Measurements from ENCODE around the gene KRT82.

The KRT82 gene

DNA sequence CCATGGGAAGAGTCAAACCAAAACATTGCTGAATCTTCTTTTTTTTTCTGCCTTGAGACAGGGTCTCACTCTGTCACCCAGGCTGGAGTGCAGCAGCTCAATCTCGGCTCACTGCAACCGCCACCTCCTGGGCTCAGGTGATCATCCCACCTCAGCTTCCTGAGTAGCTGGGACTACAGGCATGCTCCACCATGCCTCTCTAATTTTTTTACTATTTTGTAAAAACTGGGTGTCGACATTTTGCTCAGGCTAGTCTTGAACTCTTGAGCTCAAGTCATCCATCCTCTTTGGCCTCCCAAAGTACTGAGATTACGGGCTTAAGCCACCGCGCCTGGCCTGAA is 29.5 kb upstream of the KRT82 start:
- no peak for DNase-seq (ENCODE audit: low spot score)

GRCh38 chr12:52434760-52435530 is 28.8 kb upstream of the KRT82 start:
- no peak for DNase-seq (ENCODE audit: low spot score)

DNA sequence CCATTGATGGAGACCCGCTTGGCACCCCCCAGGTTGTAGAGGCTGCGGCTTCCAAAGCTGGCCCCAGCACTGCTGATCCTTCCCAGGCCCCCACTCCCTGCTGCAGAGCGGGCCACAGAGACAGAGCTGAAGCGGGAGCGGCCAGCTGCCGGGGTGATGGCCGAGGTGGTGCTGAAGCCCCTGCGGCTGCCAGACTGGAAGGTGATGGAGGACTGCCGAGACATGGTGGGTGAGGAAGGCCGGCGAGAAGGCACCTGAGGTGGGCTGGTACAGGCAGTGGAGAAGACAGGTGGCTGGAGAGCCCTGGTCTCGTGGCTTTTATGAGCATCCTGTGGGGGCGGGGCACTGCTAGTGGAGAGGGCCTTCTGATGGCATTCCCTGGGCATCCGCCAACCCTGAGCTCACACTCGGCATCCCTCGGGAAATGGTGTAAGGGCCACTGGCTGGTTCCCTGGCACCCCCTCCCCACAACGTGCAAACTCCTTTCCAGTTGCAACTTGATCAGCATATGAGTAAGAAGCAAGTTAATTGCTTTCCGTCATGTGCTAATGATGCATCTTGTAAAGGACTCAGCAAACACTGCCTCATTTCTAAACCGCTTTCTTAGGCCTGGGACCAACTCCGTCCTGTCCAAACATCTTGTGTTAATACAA is 28.1 kb upstream of the KRT82 start, which contains the start of gene KRT75:
Gene KRT75 (minus strand): TSS at position 291 of the 653 bp plus-strand sequence. CDS start 67 bp downstream, at position 224.
- no peak for DNase-seq (ENCODE audit: low spot score)

GRCh38 chr12:52433501-52434080 is 27.5 kb upstream of the KRT82 start:
- DNase-seq (ENCODE audit: low spot score), result no peak

- DNase-seq (ENCODE audit: low spot score), result no peak
Measured at GRCh38 chr12:52432559-52433207, 26.5 kb upstream of the KRT82 start.

DNA sequence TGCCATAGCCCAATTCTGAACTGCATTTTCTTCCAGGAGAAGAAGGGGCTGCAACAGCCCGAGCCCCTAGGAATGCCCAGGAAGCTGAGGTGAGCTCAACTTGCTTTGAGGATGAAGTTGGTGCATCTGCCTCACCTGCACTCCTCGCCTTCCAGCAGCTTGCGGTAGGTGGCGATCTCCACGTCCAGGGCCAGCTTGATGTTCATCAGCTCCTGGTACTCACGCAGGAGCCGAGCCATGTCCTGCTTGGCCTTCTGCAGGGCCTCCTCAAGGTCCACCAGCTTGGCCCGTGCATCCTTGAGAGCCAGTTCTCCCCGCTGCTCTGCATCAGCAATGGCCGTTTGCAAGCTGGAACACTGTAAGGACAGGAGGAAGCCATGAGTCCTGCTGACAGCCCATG is 22.0 kb upstream of the KRT82 start:
- no peak for DNase-seq (ENCODE audit: low spot score)

DNA sequence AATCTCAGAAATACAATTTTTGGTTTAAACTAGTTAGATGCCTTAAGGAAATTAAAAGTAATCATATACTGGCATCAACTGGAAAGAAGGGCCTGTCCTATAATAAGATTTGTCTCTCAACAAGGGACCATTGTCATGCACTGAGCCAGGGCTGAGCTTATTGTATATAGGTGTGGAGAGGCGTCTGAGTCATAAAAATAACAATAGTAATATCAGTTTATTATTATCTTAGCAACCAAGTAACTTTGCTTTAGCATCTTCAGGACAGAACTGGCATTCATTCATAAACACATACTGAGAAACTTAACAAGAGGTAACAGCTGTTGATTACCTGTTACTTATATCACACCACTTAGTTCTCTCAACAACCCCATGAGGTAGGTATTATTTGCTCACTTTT is 20.9 kb upstream of the KRT82 start:
- no peak for DNase-seq (ENCODE audit: low spot score)

GRCh38 chr12:52426034-52426433 is 19.9 kb upstream of the KRT82 start:
- DNase-seq (ENCODE audit: low spot score), result no peak

GRCh38 chr12:52425466-52425865 is 19.3 kb upstream of the KRT82 start:
- no peak for DNase-seq (ENCODE audit: low spot score)

DNA sequence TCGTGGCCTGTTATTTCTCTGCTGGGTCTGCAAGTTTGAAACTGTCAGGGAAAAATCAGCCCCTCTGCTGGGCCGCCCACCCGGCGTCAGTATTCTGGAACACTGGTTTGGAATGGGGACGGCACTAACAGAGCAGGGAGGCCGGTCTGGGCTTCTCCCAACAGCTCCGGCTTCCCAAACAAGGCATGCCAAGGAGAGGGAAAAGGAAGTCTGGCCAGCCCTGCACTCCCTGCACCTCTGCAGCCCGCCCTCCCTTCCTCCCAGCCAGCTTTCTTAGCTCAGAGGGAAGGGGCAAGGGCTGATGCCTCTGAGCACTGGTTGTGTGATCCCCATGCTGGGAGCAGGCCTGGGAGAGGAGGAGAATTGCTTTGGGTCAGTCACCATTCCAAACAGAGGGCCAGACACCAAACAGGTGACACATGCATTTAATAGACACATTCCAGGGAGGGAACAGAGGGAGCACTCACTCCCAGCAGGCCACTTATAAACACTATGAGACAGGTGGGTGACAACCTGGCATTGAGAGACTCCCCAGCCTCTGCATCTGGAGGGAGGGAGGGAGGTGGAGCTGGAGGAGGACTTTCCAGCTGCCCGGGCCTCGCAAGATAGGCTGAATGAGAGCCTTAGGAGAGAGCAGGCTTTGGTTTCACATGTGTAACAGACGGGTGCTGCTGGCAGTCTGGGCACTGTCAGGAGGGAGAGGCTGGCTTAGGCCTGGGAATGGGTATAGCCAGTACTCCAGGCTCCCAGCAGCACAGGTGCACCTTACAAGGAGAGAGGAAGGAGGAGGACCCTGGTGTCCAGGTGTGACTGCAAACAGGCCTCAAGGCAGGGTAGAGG is 17.7 kb upstream of the KRT82 start:
- no peak for DNase-seq (ENCODE audit: low spot score)

- DNase-seq (ENCODE audit: low spot score), result no peak
Measured at GRCh38 chr12:52423035-52423434, 16.9 kb upstream of the KRT82 start.

GRCh38 chr12:52419656-52420055 is 13.5 kb upstream of the KRT82 start:
- DNase-seq (ENCODE audit: low spot score), result no peak

GRCh38 chr12:52418576-52419110 is 12.5 kb upstream of the KRT82 start:
- DNase-seq (ENCODE audit: low spot score), result no peak

DNA sequence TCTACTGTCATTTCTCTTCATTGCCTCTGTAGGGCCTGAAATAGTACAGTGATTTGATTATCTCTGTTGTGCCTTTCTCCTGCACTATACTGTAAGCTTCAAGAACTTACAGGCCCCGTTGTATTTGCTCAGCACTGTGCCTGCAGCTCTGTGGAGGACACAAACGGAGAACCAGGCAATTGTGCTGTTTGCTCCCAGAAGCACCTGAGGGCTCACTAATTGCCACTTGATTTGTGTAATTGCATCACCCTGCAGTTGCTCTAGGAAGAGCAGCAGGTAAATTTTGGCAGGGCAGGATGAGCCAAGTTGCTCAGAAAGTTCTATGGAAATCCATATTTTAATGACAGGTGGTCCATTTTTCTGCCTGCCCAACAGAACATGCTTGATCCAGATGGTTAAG is 11.6 kb upstream of the KRT82 start:
- no peak for DNase-seq (ENCODE audit: low spot score)

DNA sequence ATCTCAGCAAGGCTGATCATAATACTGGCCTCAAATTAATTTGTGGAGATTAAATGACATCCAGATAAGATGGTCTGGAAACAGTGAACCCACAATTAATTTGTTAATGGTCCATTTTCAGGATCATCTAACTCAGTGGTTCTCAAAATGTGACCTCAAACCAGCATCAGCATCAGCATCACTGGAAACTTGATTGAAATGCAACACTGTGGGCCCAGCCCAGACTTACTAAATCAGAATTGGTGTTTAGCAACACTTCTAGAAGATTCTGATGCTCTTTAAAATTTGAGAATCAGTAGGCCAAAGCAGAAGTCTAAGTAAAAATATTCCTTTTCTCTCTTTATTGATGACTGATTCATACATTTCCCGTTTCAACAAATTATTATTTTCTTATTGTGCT is 10.7 kb upstream of the KRT82 start:
- no peak for DNase-seq (ENCODE audit: low spot score)

- no peak for DNase-seq (ENCODE audit: low spot score)
Measured at GRCh38 chr12:52415870-52416750, 10.0 kb upstream of the KRT82 start.

GRCh38 chr12:52414936-52415335 is 8.8 kb upstream of the KRT82 start:
- no peak for DNase-seq (ENCODE audit: low spot score)

DNA sequence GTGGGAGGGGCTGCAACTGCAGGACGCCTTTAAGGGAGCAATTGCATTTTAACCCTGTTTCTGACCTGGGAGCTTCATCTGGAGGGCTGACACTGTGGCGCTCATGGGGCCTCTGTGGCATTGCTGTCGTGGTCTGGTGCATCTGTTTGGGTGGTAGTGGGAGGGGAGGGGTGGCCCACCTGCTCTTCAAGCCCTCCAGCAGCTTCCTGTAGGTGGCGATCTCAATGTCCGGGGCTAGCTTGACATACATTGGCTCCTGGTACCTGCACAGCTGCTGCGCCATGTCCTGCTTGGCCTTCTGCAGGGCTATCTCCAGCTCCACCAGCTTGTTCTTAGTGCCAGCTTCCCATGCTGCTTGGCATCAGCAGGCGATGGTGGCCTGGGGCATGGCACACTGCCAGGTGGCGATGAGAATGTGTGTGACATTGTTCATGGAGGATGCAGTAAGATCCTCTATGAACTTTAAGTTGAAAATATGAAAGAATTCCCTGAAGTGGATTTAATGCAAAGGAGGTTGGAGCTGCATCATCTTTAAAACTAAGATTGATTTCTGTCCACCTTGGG is 7.7 kb upstream of the KRT82 start:
- DNase-seq (ENCODE audit: low spot score), result peak; percentile 9

DNA sequence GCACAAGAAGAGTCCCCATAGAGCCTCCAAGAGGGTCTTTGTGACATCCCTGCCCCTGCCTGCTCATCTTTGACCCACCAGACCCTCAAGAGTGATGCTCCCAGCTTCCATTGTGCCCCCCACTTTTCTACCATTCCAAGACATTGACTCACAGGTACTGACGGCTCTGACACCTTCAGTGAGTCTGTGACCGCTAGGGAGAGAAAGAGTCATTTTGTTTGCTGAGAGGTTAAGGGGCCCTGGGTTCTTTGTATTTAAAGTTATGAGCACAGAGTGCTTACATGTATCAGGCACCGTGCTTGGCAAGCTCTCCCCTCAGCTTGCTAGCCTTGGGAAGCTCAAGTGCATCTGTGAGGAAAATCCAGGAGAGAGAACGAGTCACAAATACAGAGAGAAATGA is 7.1 kb upstream of the KRT82 start:
- no peak for DNase-seq (ENCODE audit: low spot score)

DNA sequence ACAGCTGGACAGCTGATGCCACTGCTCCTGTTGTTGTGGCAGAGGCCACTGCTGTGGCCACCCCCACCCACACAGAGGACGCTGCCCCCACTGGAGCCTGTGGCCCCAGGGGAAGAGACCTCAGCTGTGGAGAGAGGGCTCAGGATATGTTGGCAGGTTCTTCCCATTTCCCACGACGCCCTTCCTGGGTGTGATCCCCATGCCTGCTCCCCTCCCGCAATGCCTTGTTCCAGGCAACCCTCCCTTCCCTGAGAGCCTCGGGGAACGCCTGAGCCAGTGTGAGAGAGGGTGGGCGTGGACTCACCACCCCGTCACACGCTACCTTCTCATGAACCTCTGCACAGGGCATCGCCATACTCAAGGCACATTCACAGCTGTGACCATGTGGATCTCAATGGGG is 5.7 kb upstream of the KRT82 start:
- no peak for DNase-seq (ENCODE audit: low spot score)

Measured in NAMALWA (cell line).